T-helper 2 cell treated with Interferon-gamma antibody and Interleukin-4, amounts not matched to agents 100 ng/mL and 5 ng/mL, for 36 hours (primary cell): ENCODE measurements around the gene SERINC2. TPM values are rescaled to one million over a fixed set of nuclear protein-coding genes. Genes with fewer than 3 reads are reported as not detected.

ENCODE experiments used
- intact Hi-C: fragments of 100-400 bp; cut with micrococcal nuclease; formaldehyde crosslinking; loops from one replicate; pipeline ENCODE4 v1.15.1; 2023
- total RNA-seq: library from RNA; stranded (reverse); gene quantifications from 2 replicates; pipeline ENCODE4 v1.2.3, GENCODE V29; 2022

SERINC2 gene
- total RNA-seq: 0.23 TPM in 1 of 2 replicates, not detected in the other

DNA sequence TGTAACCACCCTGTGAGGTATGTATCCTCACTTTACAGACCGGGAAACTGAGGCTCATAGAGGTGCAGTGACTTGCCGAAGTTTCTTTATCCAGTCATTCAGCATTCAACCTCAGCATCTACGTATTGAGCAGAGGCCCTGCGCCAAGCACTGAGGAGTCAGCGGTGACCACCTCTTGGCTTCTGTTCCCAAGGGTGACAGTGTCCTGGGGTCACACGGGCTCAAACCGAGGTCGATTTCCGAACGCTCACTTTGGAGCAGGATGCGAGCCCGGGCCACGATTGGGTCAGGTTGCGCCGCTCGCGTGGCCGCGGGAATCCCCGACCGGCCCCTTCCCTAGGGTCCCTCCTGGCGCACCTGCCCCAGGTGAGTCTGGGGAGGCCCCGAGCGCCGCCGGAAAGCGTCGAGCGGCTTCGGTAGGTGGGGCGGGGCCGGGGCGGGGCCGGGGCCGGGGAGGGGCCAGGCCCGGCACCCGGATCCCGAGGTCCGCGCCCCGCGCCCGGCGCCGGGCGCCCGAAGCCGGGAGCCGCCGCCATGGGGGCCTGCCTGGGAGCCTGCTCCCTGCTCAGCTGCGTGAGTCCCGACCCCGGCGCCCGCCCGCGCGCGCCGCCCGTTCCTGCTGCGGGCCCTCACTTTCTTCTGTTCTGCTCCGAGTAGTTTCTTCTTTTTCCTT is at the start of gene SERINC2:
Gene SERINC2, plus strand, starts transcription at position 482 of the 673 bp plus-strand sequence. Its CDS starts 53 bp downstream, at position 535.
- intact Hi-C loops: no loop called here

- intact Hi-C loops: no loop called here
These were observed 48.3 kb upstream of the SERINC2 start for GRCh38 chr1:31364561-31365250.

DNA sequence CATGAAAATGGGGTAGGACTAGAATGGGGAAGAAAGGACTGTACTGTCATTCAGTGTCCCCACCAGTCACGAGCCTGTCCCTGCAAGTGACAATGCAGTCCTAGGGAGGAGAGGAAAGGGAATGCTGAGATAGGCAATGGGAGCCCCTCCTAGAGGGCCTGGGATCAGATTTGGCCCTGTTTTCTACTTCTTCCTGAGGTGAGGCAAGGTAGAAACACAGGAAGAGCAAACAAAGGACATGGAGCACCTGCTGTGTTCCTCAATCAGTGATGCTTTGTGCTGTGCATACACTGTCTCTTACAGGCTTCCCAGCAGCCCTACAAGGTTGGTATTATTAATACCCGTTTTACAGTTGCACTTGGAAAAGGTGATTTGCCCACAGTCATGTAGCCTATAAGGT is 46.2 kb upstream of the SERINC2 start:
- intact Hi-C loops: no loop called here

DNA sequence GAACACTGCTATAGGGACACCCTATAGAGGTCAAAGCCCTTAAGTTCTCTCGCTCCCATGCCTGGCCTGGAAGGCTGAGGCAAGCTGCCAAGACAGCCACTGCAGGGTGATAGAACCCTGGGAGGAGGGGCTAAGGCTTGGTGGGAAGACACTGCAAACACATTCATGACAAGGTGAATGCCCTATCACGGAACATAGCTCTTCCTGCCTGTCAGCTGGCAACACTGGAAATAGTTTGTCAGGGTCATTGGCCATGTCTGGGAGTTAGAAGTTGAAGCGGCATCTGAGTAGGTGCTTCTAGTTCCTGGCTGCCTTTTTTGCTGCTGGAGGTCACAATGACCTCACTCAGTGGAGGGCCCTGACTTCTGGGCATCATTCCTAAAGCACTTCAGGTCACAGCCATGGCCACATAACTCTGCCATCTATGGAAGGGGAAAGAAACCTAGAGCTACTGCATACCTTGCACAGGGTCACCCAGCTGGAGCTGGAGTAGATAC is 44.4 kb upstream of the SERINC2 start:
- intact Hi-C loops: no loop called here

GRCh38 chr1:31370021-31370420 is 43.0 kb upstream of the SERINC2 start:
- intact Hi-C loops: no loop called here

DNA sequence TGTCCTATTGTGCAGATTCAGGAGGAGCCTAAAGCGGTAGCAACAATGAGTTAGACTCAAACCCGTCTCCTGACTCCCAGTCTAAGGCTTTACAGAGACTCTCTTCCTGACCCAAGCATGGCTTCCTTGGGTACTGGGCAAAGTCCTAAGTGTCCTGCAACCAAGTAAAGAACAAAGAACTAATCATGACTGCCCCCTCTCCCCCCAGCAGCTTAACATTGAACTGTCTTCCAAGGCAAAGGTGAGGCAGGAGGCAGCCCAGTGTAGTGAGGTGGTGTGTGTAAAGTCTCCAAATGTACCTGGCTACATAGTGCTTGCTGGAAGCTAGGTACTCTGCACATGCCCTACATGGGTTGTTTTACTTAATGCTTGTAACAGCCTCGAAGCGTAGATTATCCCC is 42.4 kb upstream of the SERINC2 start:
- intact Hi-C loops: no loop called here

GRCh38 chr1:31371121-31371959 is 41.7 kb upstream of the SERINC2 start:
- intact Hi-C loops: no loop called here

DNA sequence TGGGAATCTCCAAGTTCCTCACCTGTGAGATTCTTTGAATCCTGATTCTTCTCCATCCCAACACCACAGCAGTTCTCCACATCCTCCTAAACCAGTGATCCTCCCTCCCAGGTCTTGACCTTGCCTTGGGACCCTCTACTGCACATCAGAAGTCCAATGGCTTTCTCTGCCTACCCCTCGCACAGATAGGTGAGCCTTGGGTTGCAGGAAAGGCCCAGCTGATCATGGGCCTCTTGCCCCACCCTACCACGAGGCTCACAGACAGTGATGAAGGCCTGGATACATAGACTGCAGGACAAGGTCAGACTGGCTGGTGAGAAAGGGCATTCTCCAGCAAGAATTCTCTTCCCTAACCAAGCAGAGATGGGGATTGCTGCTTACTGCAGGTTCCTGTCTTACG is 41.0 kb upstream of the SERINC2 start:
- intact Hi-C loops: no loop called here

- intact Hi-C loops: no loop called here
These were observed 40.3 kb upstream of the SERINC2 start for GRCh38 chr1:31372751-31373055.

GRCh38 chr1:31373056-31373896 is 39.7 kb upstream of the SERINC2 start, which contains the start of gene FABP3:
FABP3 (minus strand) TSS chr1:31373076; CDS start chr1:31373014, 62 bp downstream.
- intact Hi-C loops: no loop called here

DNA sequence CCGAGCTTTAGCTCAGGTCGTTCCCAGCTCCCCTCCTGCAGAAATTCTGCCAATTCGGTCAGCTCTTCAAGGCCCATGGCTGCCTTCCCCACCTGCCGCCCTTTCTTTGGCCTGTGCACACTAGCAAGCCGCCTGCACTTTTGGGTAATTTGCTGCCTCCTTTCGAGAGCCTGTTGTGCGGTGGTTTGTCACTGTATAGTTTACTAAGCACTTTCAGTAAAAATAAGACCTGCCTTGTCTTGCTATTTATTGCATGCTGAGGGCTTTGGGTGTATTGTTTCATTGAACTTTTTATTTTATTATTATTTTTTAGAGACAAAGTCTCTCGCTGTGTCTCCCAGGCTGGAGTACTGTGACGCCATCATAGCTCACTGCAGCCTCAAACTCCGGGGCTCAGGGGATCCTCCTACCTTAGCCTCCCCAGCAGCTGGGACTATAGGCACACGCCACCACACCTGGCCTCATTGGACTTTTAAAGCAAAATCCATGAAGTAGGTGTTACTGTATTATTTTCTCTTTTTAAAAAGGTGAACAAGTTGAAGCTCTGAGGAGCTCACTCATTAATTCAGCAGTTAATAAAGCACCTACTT is 39.0 kb upstream of the SERINC2 start:
- intact Hi-C loops: no loop called here

DNA sequence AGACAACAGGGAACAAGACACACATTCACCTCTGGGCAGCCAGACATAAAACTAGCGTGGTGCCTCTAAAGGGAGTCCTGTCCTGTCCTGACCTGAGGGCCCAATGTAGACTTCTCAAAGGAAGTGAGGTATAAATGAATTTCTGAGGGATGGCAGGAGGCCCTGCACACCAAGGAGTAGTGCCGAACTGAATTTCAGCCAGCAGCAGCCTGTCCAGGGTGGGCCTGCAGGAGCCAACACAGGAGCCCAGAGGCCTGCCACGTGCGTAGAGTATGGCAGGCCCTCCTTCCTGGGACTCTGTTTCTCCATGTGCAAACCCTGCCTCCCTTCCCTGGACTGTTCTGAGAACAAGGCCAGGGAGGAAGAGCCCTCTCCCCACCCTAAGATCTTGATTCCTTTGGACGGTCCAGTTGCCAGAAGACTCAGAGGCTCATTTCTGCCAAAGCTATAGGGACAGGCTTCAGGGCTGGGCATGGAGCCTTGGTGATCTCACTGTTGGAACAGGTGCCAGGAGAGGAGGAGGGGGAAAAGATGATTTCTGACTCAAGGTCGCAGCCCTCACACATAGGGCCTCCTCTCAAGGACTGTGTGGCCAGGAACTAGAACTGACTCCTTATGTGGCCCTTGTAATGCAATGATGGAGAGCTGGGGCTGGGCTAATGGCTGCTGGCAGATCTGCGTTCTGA is 38.4 kb upstream of the SERINC2 start:
- intact Hi-C loops: no loop called here

DNA sequence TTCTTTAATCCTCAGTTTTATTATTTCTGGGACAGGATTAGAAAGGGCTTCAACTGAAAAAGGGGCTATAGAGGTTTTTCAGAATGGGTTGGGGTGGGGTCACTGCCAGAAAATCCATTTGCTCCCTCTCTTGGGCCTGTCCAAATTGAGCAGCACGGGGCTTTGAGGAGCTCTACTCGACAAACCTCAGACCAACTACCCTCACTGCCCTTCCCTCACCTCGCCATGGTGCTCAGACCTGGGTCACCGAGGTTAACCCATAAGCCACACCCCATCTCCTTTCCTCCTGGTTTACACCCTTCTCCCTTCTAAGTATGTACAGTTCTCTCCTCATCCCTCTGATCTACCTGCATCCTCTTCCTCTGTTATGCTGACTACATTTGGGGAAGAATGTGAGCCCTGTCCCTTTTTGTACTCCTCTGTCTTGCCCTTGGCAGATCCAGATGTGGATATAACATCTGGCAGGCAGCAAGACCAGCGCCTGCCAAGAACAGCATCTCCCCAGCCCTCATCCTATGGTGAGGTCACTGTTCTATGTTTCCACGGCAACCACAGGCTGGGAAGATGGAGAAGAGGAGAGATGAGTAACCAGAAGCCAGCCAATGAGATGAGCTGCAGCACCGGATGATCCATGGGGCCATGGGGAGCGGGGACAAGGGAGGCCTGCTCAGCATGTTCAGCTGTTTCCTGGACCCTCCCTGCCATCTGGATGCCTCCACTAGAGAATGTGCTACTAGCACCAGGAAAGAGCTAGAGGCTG is 36.5 kb upstream of the SERINC2 start:
- intact Hi-C loops: no loop called here

DNA sequence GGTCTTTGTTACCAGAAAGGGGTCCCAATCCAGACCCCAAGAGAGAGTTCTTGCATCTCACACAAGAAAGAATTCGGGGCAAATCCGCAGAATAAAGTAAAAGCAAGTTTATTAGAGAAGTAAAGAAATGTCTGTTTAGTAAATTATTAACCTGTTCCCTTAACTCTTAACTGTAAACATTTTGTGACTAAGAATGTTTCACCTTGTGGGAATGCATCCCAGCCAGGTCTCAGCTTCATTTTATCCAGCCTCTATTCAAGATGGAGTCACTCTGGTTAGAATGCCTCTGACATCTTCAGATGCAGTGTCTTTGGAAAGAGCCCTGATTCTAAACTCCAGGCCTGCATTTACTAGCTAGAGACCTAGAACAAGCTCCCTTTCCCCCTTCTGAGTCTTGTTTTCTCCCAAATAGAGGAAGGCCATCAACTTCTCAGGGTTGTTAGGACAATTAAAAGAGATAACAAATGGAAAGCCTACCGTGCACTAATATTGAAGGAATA is 35.6 kb upstream of the SERINC2 start:
- intact Hi-C loops: no loop called here

- intact Hi-C loops: no loop called here
These were observed 35.0 kb upstream of the SERINC2 start for GRCh38 chr1:31378001-31378400.

GRCh38 chr1:31380181-31380580 is 32.8 kb upstream of the SERINC2 start:
- intact Hi-C loops: no loop called here

DNA sequence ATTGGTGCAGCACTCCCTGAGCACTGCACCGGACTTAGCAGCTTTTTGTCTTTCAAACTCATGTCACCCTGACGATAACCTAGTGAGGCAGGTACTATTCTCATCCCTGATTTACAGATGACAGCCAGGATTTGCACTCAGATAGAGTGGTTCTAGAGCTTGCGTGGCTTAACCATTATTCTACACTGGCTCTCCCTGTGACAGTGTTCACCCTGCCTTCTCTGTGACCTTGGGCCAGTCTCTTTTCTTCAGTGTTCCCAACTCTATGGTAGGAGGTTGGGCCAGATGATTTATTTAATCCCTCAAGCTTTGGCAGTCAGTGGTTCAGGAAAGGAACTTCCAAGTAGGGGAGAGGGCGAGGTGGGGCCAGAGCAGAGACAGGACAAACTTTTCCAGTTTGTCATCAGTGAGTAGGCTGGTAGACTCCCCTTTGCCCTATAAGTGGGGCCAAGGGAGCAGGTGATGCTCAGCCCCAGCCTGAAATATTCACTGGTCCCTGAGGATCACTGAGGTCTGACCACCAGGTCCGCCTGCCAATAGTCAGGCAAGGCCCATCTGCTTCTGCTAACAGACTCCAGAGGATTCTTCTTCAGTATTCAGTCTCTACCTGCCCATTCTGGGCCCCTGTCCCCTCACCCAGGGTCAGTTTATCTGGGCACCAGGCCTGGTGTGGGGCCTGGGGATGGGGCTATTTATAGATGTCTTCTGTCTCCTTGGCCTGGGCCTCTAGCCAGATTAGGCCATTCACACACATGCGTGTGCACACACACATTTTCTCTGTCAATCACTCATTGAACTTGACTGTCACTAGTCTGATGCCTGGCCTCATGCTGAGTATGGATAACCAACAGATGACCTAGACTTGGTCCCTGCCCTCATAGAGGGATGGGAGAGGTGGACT is 31.4 kb upstream of the SERINC2 start:
- intact Hi-C loops: no loop called here

GRCh38 chr1:31382379-31382989 is 30.5 kb upstream of the SERINC2 start:
- intact Hi-C loops: no loop called here
